SH-SY5Y (cell line): Measurements from ENCODE around the gene VSTM2B.

Experiments used
- GATA2 ChIP-seq: IDR thresholded peaks from 2 replicates; pipeline ENCODE4 v1.6.1; 2011; ENCODE audit warnings: mild to moderate bottlenecking, low read depth, low read length
- GATA3 ChIP-seq: IDR thresholded peaks from 2 replicates; pipeline ENCODE4 v1.6.1; 2011; ENCODE audit warnings: low read depth, mild to moderate bottlenecking, low read length, moderate library complexity

DNA sequence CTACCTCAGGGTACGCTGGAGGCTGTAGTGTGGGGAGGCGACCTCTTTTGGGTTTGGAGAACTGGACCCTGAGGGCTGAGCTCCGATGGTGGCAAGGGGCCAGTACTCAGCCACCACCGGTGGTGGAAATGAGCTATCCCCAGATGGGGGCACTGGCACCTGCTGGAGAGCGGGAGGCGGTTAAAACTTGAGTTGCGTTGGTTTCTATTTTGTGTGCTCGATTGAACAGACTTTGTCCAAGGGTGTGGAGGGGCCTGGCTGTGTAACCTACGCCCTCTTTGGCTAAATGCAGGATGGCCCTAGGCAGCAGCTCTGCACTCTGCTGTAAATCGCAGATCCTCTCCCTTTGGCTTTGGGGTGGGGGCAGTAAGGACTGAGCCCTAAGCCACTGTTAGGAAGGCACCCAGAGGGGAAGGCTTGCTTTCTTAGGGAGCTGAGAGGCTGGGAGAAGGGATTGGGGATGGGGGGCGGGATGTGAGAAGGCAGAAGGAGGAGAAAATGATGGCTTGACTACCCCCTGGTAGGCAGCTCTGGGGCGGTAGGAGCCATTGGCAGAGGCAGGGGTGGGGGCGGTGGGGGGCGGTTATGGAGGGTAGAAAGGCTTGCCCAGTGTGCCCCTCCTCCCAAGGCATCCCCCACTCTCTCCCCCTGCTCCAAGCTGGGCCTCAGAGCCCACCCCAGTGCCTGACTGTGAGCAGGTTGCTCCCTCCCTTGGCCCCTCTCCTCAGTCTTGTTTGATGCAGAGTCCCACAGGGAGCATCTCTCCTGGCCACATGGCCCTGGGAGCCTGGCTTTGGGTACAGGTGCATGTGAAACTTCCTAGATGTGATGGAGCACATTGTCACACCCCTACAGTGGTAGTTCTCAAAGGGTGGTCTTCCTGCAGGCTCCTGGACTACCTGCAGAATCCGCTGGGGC lies 5.0 kb downstream of the VSTM2B start:
- TF ChIP-seq GATA2 (no peak), GATA3 (no peak)
